Measurements from ENCODE around the gene COPE.
"Not testable (repeated sequence)": the region's sequence is repeated elsewhere in the genome, so short reads cannot be mapped to it uniquely, and the experiment has no call there.

COPE gene

GRCh38 chr19:18908917-18909619, 10.1 kb downstream of the COPE start:
- DNase-seq (ENCODE audit: low read depth) = no peak

GRCh38 chr19:18906605-18907519, 12.3 kb downstream of the COPE start:
- no peak for DNase-seq (ENCODE audit: low read depth)

DNA sequence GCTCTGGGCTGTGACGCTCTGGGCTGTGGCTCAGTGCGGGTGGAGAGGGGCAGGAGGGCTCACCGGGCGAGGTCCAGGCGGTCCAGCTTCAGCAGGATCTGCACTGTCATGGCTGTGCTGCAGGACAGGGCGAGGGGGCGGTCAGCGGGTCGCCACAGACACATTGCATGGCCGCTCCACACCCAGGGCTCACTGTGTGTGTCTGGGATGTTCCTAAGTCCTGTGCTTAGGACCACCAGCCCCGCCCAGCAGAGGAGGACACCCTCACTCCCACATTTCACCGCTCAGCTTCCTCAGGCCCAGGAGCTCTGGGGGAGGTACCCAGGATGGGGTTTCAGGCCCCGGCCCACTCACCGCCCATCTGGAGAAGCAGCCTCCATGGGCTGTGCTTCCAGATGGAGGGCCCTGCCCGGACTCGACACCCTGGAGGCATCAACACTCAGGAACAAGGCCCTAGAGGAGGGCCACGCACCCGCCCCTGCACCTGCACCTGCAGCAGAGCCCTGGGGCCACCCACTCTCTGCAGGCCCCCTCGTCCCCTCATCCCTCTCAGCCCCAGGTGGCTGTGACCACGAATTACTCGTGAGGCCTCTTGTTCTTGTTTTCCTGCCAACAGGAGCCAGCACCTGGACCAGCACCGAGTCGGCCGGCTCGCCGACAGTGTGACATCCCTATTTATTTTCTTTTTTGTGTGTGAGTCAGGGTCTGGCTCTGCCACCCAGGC, 13.5 kb downstream of the COPE start:
- no peak for DNase-seq (ENCODE audit: low read depth)

- DNase-seq (ENCODE audit: low read depth) = no peak
Observed at GRCh38 chr19:18905058-18905456, 14.1 kb downstream of the COPE start.

- DNase-seq (ENCODE audit: low read depth) = no peak
Observed at GRCh38 chr19:18904334-18905057, 14.7 kb downstream of the COPE start.

DNA sequence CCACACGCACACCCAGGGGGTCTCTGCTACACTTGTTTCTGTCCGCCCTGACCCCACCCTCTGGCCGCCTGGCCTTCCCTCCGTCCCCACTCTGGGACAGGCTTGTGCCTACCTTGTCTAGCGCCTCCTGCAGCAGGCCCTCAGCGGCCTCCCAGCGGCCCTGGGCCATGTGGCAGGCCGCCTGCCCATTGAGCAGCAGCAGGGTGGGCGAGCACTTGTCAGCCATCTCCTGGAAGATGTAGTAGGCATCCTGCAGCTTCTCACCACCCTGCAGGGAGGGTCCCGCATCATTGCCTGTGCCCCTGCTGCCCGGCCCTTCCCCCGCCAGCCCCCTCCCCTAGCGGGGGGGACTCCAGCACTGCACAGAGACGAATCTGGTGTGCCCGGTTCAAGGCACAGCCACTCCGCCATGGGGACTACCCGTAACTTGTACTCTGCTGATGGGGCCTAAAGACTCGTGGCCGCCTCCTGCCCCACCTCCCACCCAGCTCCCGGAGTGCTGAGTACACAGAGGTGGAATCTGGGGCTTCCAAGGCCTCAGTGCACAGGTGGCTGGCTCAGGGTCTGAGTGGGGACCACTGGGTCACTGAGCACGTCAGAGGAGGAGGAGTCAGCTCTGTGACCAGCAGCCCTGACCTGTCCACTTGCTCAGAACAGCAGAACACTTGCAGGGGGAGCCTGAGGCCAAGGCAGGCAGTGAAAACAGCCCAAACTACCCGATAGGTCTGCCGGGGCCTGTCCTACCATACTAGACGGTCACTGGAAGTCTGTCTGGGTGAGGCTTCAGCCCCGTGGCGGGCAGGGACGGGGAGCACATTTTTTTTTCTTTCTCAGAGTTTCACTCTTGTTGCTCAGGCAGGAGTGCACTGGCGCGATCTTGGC, 15.8 kb downstream of the COPE start:
- DNase-seq (ENCODE audit: low read depth) = no peak

- not testable (repeated sequence) for DNase-seq (ENCODE audit: low read depth)
Observed at GRCh38 chr19:18902519-18902918, 16.7 kb downstream of the COPE start.

- DNase-seq (ENCODE audit: low read depth) = no peak
Observed at GRCh38 chr19:18901491-18901890, 17.7 kb downstream of the COPE start.

DNA sequence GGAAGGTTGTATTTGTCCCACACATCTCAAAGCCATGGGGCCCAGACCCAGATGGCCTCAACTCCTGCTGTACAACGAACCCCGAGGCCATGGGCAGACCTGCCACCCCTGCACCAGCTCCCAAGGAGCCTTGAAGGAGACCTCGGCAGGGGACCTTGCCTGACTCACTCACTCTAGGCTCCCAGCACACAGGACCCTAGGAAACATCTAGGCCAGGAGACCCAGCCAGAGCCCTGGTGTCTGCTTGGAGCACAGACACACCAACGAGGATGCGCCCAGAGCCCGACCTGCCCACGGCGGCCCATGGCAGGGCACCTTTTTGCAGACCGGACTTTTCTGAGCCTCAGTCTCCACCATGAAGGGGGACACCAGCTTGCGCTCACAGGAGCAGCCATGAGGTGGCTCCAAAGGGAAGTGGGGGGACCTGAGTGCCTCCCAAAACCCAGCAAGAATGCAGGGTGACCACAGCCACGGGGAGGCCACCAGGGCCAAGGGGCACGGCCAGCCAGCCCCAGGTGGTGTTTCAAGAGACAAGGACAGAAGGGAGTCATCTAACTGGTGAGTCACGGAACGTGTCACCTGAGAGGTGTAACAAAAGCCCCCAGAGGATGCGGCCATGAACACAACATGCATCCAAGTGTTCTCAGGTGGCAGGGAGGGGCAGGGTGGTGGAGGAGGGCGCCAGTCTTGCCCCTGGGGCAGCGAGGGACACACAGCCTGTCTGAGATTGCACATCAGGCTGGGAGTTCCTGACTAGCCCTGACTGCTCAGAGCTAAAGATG, 18.3 kb downstream of the COPE start:
- no peak for DNase-seq (ENCODE audit: low read depth)

GRCh38 chr19:18899624-18900560, 19.3 kb downstream of the COPE start:
- no peak for DNase-seq (ENCODE audit: low read depth)

DNA sequence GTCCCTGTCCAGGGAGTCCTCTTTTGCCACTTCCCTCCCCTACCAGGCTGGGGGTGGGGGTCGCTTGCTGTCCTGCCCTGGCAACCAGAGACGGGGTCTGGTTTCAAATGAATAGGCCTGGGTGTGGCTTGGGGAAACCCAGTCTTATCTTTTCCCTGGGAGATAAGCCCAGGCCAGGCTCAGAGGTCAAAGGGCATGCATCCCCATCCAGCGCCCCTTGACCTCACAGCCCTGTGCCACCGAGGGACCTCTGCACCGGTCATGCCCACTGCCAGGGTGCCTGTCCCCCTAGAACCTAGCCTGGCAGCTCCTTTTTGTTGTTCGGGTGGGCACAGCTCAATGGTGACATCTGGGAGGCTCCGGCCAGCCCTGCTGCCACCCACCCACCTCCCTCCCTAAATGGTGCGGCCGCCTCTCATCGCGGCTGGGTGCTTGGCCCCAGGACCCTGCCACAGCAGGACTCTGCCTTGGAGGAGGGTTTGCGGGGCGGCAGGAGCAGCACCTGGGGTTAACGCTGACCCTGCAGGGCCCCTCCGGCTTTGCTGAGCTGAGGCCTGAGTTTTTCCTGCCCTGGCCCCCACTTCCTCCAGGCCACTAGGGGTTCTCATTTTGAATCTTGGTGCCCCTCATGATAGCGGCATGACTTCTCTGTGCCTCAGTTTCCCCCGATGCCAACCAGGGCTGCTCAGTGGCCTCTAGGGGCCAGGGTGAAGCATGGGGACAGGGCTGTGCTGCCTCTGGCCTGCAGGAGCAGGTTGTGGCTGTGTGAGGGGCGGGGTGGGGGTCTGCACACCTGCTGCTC, 20.4 kb downstream of the COPE start:
- no peak for DNase-seq (ENCODE audit: low read depth)

DNA sequence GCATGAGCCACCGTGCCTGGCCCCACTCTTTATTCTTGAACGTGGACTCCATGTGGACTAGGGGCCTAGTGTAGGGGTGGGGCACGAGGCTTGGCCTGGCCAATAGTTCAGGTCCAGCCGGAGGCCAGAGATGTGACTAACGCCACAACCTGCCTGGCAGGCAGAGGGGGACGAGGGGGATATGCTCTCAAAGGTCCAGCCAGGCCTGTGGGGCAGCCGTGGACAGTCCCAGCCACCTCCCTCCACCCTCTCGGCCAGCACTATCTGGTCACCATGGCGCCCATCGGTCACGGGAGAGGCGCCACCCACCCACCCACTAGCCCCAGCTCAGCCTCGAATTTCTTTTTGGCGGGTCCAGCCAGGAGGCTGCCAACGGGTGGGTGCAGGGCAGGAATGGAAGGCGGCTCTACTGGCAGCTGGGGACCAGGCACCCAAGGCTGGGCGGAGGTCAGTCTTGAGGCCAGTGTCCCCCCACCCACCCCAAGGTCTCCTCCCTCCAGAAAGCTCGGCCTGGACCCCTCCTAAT, 21.0 kb downstream of the COPE start:
- no peak for DNase-seq (ENCODE audit: low read depth)

- no peak for DNase-seq (ENCODE audit: low read depth)
Observed at GRCh38 chr19:18897094-18898029, 21.8 kb downstream of the COPE start.

DNA sequence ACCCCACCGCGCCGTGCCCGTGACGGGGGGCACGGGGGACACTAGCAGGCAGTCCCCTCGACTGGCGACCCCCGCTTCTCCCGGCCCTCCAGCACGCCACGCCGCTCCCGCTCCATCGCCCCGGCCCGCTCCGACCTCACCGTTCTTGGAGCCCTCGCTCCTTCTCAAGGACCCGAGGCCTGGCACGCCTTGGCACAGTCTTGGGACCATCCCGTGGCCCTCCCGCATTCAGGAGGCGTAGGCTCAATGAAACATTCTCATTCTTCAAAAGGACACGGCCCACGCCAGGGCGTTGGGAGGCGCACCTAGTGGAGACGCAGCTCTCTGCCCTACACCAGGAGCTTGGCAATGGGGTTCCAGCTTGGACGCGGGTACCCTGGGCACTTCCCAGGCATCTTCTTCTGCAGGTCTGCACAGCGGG, 22.8 kb downstream of the COPE start:
- DNase-seq (ENCODE audit: low read depth) = no peak

- DNase-seq (ENCODE audit: low read depth) = no peak
Observed at GRCh38 chr19:18895824-18896341, 23.3 kb downstream of the COPE start, which contains the start of gene CERS1. Gene CERS1, minus strand, starts transcription at chr19:18896158. Its CDS starts 86 bp downstream, at chr19:18896072.
